CD4-positive, alpha-beta T cell treated with Interferon gamma for 1 hour (primary cell): ENCODE measurements around the gene CREBL2.
"Not testable (repeated sequence)": the region's sequence is repeated elsewhere in the genome, so short reads cannot be mapped to it uniquely, and the experiment has no call there.

Source experiments
- DNase-seq: peaks from one replicate; pipeline ENCODE4 v3.0.0-alpha.2; 2020

The CREBL2 gene, protein sequence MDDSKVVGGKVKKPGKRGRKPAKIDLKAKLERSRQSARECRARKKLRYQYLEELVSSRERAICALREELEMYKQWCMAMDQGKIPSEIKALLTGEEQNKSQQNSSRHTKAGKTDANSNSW

DNA sequence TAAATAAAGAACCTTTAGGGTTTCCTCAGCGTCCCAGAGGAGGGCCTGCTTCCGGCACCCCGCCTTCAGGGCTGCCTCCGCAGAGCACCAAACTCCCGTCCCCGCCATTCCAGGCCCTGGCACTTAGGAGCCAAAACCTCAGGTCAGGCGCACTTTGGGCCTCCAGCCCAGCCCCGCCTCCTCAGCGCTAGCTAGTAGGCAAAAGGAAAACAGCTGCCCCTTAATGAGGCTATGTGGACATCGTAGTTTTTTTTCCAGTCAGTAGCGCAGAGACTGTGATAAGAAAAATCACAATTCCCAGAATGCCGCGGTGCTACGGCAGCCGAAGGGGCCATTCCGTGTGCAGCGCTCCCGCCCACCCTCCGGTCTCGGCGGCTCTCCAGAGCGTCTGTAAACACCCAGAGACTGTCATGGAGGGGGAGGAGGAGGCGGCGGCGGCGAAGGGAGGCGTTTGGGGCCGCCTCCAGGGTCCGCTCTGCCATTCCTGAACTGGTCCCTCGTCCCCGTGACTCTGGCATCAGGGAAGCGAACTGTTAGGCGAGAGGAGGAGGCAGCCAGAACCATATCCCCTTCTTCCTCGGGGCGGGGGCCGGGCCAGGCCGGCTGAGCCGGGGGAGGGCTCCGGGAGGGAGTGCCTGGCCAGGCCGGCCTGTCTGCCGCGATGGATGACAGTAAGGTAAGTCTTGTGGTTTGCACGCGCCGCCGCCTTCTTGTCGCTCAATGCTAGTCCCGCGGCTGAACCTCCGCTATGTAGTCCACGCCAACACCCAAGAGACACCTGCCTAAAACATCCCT, at the start of gene CREBL2:
TSS of gene CREBL2 (plus strand) at position 365 of the 795 bp plus-strand sequence. CDS start at position 662, 297 bp downstream.
- DNase-seq = peak; percentile 87

DNA sequence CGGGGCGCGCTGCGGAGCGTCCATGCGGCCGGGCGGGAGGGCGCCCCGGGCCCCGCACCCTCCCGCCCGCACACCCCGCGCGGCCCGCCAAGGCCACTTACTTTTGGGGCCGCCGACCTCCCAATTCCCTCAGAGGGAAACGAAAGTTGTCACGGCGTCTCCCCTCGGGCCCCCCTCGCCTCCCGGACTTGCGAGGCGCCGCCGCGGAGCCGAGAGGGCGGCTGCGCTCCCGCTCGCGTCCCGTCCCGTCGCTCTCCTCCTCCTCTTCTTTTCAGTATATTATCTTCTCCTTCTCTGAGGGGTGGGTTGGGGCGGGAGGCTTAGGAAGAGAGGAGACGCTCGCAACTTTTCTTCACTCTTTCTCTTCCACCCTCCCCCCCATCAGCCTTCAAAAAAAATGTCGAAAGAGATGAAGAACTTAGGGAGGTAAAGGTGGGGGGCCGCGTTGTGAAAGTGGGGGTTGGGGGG, 49.6 kb upstream of the CREBL2 start:
- DNase-seq = peak; percentile 30

DNA sequence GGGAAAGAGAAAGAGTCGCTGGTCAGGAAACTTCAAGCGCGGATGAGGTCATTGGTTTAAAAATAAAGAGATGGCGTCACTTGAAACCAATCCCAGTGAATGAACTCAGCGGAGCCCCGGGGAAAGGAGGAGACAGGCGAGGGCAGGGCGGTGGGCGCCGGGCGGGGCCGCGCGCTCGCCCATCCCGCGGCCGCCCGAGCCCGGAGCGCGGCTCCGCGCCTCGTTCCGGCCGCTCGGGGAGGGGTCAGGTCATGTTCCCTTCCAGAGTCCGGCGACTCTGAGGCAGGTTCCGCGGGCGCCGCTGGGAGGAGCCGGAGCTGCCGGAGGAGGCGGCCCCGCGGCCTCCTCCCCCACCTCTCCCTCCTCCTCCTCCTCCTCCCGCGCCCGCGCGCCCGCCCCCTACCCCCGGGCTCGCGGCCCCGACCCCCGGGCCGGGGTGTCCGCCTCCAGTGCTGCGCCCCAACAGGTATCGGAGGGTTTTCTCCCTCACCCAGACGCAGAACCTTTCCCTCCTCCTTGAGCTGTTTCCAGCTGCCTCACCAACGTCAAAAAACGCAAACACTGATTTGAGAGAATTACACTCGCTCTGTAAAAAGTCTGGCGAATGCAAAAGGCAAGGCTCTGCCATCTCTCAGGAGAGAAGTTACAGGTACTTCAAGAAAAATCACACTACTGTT, 49.0 kb upstream of the CREBL2 start, which contains the start of gene DUSP16:
TSS of gene DUSP16 (minus strand) at position 279 of the 677 bp plus-strand sequence. CDS start 41,765 bp downstream, outside the sequence.
- peak; percentile 88 for DNase-seq

DNA sequence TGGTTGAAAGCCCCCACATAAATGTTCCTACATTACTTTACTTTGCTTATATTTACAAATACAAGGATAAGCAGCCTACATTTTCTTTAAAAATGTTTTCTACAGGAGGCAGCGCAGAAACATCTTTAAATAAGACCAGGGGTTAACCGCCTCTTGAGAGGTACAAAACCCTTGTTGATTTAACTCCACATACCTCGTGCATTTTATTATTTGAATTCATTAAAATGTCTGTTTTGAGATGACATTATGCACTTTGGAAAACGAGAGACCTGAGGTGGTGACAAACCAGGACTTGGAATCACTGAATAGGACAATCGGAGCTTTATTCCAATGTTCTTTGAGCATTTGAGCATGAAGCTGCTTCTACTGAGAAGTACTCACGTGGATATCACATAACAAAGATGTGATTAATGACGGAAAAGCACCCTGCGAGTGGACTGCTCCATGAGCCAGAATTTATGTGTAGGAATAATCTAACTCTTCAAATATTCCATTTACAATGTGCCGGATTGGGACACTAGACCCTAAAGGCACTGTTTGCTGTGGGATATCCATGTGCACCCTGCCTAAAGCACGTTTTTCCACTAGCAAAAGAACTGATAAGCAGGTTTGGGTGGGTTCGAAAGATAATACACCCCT, 48.3 kb upstream of the CREBL2 start:
- DNase-seq = no peak

DNA sequence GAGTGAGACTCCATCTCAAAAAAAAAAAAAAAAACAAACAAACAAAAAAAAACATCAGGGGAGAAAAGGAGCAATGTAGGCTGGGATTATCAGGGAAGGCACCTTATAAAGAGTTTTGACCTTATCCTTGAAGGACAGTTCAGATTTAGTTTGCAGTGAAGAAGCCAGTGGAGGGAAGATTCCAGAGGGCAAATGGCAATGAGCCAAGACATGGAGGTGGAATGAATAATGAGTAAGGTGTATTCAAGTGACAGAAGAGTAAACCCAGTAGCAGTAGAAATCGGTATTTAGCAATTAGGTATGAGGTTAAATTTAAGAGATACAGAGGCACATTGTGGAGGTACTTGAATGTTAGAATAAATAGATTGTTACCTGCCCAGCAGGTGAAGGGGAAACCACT, 46.8 kb upstream of the CREBL2 start:
- no peak for DNase-seq

DNA sequence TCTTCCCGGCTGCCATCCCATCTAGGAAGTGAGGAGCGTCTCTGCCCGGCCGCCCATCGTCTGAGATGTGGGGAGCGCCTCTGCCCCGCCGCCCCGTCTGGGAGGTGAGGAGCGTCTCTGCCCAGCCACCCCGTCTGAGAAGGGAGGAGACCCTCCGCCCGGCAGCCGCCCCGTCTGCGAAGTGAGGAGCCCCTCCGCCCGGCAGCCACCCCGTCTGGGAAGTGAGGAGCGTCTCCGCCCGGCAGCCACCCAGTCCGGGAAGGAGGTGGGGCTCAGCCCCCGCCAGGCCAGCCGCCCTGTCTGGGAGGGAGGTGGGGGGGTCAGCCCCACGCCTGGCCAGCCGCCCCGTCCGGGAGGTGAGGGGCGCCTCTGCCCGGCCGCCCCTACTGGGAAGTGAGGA, 45.7 kb upstream of the CREBL2 start:
- DNase-seq = not testable (repeated sequence)

DNA sequence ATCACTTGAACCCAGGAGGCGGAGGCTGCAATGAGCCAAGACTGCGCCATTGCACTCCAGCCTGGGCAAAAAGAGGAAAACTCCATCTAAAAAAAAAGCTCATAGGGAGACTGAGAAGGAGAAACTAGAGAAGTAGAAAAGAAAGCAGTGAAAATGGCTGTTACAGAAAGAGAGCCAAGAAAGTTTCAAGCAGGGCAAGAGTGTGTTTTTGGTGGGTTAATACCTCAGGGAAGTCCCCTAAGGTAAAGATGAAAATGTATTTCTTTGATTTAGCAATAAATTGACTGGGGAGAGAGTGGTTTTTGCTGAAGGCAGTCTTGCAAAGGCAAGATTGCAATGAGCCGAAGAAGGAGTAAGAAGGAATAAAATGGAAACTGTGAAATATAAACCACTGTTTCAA, 39.0 kb upstream of the CREBL2 start:
- DNase-seq = no peak

DNA sequence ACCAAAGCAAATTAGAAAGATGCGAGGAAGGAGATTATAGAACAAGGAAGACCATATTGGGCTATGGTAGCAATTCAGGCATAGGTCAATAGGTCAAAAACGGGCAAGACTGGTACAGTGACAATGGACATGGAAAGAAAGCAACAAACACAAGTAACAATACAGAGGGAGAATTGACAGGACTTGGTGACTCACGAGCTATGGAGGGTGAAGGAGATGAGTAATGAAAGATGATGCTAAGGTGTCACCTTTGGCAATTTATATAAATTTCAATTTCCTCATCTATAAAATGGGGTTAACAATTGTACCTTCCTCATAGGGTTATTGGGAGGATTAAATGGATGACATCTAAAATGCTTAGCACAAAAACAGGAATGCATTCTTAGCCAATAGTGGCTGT, 33.9 kb upstream of the CREBL2 start:
- no peak for DNase-seq

DNA sequence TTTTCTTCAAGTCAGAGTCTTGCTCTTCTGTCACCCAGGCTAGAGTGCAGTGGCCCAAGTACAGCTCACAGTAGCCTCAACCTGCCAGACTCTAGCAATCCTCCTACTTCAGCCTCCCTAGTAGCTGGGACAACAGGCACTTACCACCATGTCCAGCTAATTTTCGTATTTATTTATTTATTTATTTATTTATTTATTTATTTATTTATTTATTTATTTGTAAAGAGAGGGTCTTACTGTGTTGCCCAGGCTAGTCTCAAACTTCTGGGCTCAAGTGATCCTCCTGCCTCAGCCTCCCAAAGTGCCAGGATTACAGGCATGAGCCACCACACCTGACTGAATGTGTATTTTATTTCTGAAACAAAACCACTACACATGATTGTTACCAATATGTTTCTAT, 31.0 kb upstream of the CREBL2 start:
- DNase-seq = not testable (repeated sequence)

DNA sequence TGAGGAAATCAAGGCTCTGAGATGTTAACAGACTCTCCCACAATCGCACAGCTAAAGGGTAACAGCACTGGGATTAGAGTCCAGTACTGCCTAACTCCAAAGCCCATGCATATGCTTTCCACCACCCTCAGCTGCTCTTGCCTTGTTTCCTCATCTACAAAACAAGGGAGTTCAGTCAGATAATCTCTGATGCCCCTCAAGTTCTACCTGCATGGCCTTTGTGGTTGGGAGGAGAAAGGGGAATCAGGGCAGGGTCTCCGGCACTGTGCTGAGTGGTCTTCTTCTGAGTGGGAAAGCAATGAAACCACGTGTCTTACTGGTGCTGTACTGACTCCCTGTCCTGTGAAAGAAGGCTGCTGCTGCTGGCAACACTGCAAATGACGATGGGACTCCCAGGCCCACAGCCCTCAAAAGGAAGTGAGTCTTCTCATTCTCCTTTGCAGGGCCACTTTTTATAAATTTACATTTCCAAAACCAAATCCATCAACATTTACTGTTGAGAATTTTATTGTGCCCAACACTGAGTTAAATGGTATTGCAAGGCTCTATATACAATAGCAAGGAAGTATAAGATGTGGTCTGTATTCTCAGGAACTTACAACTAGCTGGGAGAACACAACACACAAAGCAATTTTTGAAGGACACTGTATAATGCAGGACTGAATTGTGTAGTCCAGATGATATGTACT, 29.3 kb upstream of the CREBL2 start:
- DNase-seq = no peak

DNA sequence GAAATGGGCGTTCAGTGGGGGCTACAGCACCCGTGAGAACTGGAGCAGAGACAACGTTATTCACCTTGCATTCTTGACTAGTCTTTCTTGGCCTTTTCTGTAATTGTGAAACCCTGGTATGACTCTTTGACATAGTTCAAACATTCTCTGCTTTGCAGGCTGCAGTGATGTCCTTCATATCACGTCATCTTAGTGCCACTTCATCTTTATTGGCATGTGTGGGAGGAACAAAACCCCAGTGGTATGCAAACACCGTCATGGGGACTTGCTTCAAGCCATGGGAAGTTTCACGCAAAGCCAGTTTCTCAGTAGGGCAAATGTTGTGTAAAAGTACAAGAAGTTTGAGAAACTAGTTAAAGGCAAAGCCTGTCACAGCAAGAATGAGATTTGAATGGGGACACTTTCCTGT, 28.8 kb upstream of the CREBL2 start:
- no peak for DNase-seq

DNA sequence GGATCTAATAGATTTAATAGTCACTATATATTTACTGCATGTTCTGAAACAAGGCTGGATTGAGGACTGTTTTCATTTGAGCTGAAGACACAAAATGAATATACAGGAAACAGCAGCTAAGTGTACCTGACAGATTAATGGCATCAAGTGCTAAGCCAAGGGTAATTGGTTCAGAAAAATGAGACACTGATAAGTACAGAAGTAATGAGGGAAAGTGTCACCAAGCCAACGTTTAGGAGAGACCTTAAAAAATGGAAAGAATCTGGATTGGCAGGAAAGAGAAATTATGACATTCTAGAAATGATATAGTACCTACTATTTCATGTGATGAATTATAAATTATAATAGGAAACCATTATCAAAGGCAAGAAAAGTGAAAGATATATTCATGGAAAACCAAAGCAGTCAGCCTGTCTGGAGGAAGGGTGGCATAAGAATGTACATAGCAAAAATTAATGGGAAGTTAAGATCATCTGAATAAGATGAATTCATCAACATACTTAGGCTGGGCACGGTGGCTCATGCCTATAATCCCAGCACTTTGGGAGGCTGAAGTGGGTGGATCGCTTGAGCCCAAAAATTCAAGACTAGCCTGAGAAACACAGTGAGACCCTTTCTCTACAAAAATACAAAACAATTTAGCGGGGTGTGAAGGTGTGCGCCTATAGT, 28.0 kb upstream of the CREBL2 start:
- no peak for DNase-seq

DNA sequence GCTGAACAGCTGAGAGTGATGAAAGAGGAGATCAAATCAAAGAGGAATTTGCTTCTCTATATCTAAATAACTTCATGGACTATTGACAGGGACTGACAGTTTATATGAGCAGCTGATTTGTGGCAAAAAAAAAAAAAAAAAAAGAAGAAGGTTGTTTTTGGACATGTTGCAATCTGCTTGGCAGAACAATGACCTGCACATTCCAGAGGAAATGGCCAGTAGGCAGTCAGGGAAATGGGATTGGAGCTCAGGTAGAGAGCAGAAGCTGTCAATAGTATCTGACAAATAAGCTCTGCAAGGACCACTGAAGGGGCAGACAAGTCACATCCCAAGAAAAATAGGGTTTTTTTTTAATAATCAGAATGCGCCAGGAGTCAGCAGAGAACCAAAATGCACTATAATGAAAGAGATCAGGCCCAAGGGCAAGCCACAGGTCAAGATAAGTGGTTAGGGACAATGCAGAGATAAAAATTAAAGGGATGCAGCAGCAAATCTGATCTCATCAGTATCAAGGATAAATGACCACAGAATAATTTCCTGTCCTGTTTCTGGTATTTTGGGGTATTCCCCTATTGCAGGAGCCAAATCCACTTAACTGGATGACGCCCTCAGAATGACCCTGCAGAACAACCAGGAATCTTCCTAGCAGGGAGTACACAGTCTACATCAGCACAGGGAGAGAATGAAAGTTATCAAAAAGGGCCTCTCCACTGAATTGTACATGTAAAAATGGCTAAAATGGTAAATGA, 26.4 kb upstream of the CREBL2 start:
- no peak for DNase-seq

DNA sequence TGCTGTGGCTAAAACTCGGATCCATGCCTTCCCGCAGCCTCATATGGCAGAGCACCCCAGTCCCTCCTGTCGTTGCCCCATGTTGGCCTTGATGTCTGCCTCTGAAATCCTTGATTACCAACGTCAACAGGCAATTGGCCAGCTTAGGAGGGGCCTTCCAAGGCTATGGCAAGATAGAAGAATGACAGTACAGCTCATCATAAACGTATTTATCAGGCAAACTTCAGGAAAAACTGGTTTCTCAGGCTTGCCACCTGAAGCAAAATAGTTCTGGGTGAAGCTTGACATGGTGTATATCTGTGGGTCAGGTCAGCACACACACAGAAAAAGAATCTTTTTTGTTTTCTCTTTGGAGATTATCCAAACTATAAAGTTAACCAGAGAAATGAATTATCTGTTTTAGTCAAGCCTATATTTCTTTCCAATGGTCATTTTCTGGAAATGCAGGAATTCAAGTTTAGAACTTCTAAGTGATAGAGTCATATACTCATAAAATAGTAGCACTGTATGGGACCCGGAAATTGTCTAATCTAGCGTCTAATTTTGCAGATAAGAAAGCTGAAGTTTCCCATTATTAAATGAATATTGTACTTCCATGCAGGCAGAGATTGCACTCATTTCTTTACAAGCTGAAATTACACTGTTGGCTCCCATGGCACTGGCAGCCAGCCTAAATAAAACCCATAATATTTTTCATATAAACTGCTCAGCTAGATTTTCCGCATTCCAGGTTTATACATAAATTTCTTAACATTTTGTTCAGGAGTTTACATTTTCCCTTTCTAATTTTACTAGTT, 24.6 kb upstream of the CREBL2 start:
- no peak for DNase-seq

DNA sequence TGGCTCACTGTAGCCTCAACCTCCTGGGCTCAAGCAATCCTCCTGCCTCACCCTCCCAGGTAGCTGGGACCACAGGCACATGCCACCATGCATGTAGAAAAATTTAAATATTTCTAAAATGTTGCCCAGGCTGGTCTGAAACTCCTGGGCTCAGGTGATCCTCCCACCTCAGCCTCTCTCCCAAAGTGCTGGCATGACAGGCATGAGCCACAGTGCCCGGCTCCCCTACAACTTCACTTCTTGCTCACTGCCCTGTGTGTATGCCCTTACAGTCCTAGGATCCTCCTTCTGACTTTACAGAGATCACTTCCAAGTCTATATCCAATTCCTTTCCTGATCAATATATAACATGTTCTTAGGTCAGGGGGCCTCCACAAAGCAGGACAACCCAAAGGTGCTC, 23.8 kb upstream of the CREBL2 start:
- no peak for DNase-seq

DNA sequence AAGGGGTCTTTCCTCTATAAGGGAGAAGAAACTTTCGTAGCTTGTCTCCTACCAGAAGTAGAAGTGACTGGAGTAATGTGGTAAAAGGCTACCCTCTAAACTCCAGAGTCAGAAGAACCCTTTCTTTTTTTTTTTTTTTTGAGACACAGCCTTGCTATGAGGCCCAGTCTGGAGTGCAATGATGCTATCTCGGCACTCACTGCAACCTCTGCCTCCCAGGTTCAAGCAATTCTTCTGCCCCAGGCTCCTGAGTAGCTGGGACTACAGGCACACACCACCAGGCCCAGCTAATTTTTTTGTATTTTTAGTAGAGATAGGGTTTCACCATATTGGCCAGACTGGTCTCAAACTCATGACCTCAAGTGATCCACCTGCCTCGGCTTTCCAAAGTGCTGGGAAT, 23.2 kb upstream of the CREBL2 start:
- not testable (repeated sequence) for DNase-seq

DNA sequence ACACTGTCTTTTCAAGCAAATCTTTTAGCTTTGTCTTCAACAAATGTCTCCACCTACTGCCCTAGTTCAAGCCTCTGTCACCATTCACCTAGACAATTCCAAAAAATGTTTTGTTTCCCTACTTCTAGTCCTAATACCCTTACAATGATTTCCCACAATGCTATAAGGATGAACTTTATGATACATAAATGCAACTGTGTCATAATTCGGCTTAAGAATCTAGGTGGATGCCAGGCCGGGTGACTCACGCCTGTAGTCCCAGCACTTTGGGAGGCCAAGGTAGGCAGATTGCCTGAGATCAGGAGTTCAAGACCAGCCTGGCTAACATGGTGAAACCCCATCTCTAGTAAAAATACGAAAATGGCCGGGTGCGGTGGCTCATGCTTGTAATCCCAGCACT, 20.7 kb upstream of the CREBL2 start:
- no peak for DNase-seq

DNA sequence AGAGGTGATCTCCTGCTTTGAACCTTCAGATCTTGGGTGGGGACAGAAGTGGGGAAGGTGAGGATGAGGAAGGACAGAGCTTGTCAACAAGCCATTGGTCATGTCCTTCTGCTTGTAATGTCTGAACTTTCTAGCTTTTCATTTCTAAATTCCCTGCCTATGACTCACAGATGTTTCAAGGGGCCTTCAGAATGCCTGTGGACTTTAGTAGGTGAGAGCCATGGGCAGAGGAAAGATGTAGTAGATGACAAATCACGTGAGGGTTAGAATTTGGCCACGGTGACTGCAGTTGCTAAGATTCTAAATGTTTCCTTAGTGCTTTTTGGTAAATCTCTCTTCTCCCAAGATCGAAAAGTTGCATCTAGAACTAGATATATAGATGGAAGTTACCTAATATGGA, 18.7 kb upstream of the CREBL2 start:
- DNase-seq = no peak

DNA sequence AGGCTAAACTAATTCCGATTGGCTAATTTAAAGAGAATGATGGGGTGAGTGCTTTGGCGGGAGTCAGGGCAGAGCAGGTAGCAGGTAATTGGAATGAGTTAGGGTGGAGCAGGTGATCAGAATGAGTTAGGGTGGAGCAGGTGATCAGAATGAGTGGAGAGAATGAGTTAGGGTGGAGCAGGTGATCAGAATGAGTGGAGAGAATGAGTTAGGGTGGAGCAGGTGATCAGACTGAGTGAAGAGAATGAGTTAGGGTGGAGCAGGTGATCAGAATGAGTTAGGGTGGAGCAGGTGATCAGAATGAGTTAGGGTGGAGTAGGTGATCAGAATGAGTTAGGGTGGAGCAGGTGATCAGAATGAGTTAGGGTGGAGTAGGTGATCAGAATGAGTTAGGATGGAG, 15.7 kb upstream of the CREBL2 start:
- not testable (repeated sequence) for DNase-seq

DNA sequence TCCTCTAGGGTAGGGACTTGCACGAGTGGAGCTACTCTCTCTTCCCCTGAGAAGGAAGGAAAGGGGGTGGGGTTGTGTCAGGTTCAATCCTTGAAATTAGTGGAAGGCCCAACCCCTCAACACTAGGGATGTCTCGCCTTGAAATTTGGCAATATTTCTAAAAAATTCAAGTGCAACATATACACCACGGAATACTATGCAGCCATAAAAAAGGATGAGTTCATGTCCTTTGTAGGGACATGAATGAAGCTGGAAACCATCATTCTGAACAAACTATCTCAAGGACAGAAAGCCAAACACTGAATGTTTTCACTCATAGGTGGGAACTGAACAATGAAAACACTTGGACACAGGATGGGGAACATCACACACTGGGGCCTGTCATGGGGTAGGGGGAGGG, 15.1 kb upstream of the CREBL2 start:
- not testable (repeated sequence) for DNase-seq

DNA sequence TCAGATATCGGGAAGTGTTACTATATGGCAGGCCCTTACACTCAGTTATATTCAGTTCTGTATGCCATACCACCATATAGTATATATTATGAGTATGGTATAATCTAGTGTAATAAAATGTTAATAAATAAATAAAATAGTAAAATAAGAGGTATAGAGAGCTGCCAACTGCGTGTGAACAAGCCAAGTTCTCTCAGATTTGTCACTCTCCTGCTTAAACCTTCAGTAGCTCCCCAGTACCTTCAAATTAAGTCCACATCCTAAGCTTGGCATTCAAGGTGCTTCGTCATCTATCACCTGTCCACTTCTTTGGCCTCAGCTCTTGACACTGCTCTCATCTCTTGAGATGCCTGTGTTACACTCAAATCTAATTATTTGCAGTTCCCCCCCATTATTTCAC, 12.8 kb upstream of the CREBL2 start:
- no peak for DNase-seq
